Heart left ventricle (tissue), 16 donors: ENCODE data around the gene IGSF11. TPM values are rescaled to one million over a fixed set of nuclear protein-coding genes. Genes with fewer than 3 reads are reported as not detected.

Source experiments
- ATAC-seq, 4 donors: fragments of 200-7000 bp; cut with Tn5 transposase; one replicate each; pipeline ENCODE4 v1.9.1; 2020 to 2022; ENCODE audit warnings: moderate library complexity in 4 of 4, mild to moderate bottlenecking in 3 of 4, moderate number of reproducible peaks in 1 of 4
- DNase-seq, 5 donors: peaks; one replicate each; pipeline ENCODE4 v3.0.0-alpha.2; 2020
- H3K27ac ChIP-seq, 12 donors: fragments of 200-600 bp; sonication (generic) in 4 of 12; one replicate each; pipeline versions ENCODE4 v1.5.0 to v1.8.0; 2016 to 2022; ENCODE audit warnings: mild to moderate bottlenecking in 2 of 12
- H3K27me3 ChIP-seq, 9 donors: fragments of 200-600 bp; sonication (generic) in 2 of 9; one replicate each; pipeline versions ENCODE4 v1.5.1 to v1.8.0; 2016 to 2022; ENCODE audit warnings: mild to moderate bottlenecking in 3 of 9
- H3K36me3 ChIP-seq, 9 donors: fragments of 200-600 bp; sonication (generic) in 2 of 9; one replicate each; pipeline versions ENCODE4 v1.5.0 to v1.8.0; 2018 to 2022; ENCODE audit warnings: mild to moderate bottlenecking in 2 of 9
- H3K4me1 ChIP-seq, 12 donors: fragments of 200-600 bp; sonication (generic) in 4 of 12; one replicate each; pipeline versions ENCODE4 v1.5.0 to v1.8.0; 2016 to 2022; ENCODE audit warnings: mild to moderate bottlenecking in 3 of 12
- H3K4me3 ChIP-seq, 12 donors: fragments of 200-600 bp; sonication (generic) in 4 of 12; one replicate each; pipeline versions ENCODE4 v1.5.0 to v1.8.0; 2017 to 2022; ENCODE audit warnings: mild to moderate bottlenecking in 9 of 12, moderate library complexity in 4 of 12
- H3K9me3 ChIP-seq, 12 donors: fragments of 200-600 bp; sonication (generic) in 4 of 12; one replicate each; pipeline versions ENCODE4 v1.5.0 to v1.8.0; 2016 to 2022; ENCODE audit warnings: mild to moderate bottlenecking in 1 of 12
- POLR2A ChIP-seq, 2 donors: fragments of 450-650 bp; IDR thresholded peaks; one replicate each; pipeline ENCODE4 v1.6.1; 2017; ENCODE audit warnings: antibody characterized with exemption in 2 of 2, mild to moderate bottlenecking in 2 of 2, moderate library complexity in 2 of 2
- WGBS, 4 donors: extraction: QIAGEN DNeasy Blood & Tissue Kit in 2 of 4; methylation state at CpG; one replicate each; pipeline versions ENCODE4 v1.1.5 to v1.1.7; 2013 to 2018; 5-methylcytosine and 5-hydroxymethylcytosine counted together
- intact Hi-C, 10 donors: fragments of 100-400 bp; cut with DNase I; formaldehyde crosslinking; loops; one replicate each; pipeline versions ENCODE4 v1.11.1 to v1.14.2; 2022
- polyA plus RNA-seq, 2 donors: library from polyadenylated mRNA; stranded (reverse); fragments of 200-250 nt; gene quantifications; one replicate each; pipeline ENCODE4 v1.2.3, GENCODE V29; 2013
- total RNA-seq, 9 donors: library from RNA; depleted of rRNA in 2 of 9; stranded (reverse); fragments of >200 nt in 2 of 9; fragmentation: NEBNext Ultra II Directional in 3 of 9; extraction: Animal tissue kit (Norgen Biotek cat#: 25700) in 3 of 9; gene quantifications; one replicate each; pipeline versions ENCODE4 v1.1.0 to v1.2.4, GENCODE V29; 2016 to 2023
- TF ChIP-seq, protein P1 (sequence below), 12 donors: fragments of 200-600 bp; sonication (generic) in 4 of 12; IDR thresholded peaks; one replicate each; pipeline versions ENCODE4 v1.5.0 to v1.8.0; 2018 to 2022; ENCODE audit warnings: antibody characterized with exemption in 12 of 12, mild to moderate bottlenecking in 5 of 12
- donor health status: ischemic (EF 13 %, LVEDD 7.1; RV severe dilation, severe dysfunction).
- donor health status: healthy with polysubstance abuse.
- donor health status: DM: no; HTN: yes; CAD: no.
- donor health status: DM: no; HTN: no; CAD: no.
- donor health status: ischemic (EF 25% LVEDD 6.9; RV normal size, moderate dysfunction).
- donor health status: ischemic (EF 25% LVEDD 5.7; RV mildly dilated, moderate dysfunction).
- donor health status: healthy.
- donor health status: DM: yes; HTN: yes; CAD: no.
- donor health status: ischemic (EF 35%, LVEDD 5.7; RV mildly dilated, moderate dysfunction).
- donor health status: nonischemic (EF 11% LVEDD 7.7; RV severe dilation, severe dysfunction).
- donor health status: DM: yes; HTN: yes; CAD: no.
- donor health status: PGD.
- donor health status: ischemic (EF 29% LVEDD 5.4; RV normal size, mild dysfunction).
- donor health status: nonischemic (EF 23%, LVEDD 6.1; RV moderate dilation, normal function).

IGSF11 gene
- total and polyA plus RNA-seq, 11 donors = 0.32 to 5.0 (median 1.5) TPM

- no peak overlapping the region for H3K4me3 ChIP-seq
- TF ChIP-seq, protein P1, sequence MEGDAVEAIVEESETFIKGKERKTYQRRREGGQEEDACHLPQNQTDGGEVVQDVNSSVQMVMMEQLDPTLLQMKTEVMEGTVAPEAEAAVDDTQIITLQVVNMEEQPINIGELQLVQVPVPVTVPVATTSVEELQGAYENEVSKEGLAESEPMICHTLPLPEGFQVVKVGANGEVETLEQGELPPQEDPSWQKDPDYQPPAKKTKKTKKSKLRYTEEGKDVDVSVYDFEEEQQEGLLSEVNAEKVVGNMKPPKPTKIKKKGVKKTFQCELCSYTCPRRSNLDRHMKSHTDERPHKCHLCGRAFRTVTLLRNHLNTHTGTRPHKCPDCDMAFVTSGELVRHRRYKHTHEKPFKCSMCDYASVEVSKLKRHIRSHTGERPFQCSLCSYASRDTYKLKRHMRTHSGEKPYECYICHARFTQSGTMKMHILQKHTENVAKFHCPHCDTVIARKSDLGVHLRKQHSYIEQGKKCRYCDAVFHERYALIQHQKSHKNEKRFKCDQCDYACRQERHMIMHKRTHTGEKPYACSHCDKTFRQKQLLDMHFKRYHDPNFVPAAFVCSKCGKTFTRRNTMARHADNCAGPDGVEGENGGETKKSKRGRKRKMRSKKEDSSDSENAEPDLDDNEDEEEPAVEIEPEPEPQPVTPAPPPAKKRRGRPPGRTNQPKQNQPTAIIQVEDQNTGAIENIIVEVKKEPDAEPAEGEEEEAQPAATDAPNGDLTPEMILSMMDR (IDR thresholded peaks at IDR 0.05) = no peak
- no peak for TF ChIP-seq POLR2A (IDR thresholded peaks at IDR 0.05)
- no peaks in the 10 kb centered on the region for H3K4me1 ChIP-seq
- H3K36me3 ChIP-seq = no peaks in the 10 kb centered on the region
- WGBS, 4 donors = 24 to 55% (median 48%) methylated on average over 3 of the region's 3 CpGs
- H3K27me3 ChIP-seq = no peaks in the 10 kb centered on the region
- ATAC-seq = no peak
- intact Hi-C loops = no loop called here
- no peak for DNase-seq
- no peaks in the 10 kb centered on the region for H3K9me3 ChIP-seq
- no peak overlapping the region for H3K27ac ChIP-seq
Observed at GRCh38 chr3:119013951-119014350, 20.7 kb downstream of the IGSF11 start.

DNA sequence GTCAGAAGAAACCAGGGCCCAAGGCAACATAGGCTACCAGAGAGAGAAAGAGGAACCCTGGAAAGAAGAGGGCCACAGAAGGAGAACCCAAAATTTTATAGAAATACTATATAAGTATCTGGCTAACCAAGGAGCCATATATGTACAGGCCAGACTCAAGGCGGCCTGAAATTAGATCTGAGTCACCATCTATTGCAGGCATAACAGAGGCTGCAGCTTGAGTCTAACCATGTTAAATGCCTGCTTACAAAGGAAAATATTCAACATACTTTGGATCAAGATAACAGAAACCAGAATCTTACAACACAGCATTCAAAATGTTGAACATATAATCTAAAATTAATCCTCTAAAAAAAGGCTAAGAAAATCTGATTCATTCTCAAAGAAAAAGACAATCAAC is 23.1 kb downstream of the IGSF11 start:
- Histone ChIP-seq H3K36me3 (no peaks in the 10 kb centered on the region), H3K4me3 (no peak overlapping the region), H3K27ac (no peak overlapping the region), H3K27me3 (no peaks in the 10 kb centered on the region), H3K4me1 (no peaks in the 10 kb centered on the region), H3K9me3 (no peaks in the 10 kb centered on the region)
- no peak for TF ChIP-seq POLR2A (IDR thresholded peaks at IDR 0.05)
- TF ChIP-seq, protein P1 (IDR thresholded peaks at IDR 0.05) = no peak
- intact Hi-C loops = no loop called here
- ATAC-seq (no peak), DNase-seq (no peak)
- 81 to 97% (median 93%) methylated on average over 1 of the region's 1 CpG for whole genome bisulfite sequencing, 4 donors

GRCh38 chr3:118997190-118997589 is 37.5 kb downstream of the IGSF11 start:
- ATAC-seq (no peak), DNase-seq (no peak)
- no peaks in the 10 kb centered on the region for H3K36me3 ChIP-seq
- H3K4me1 ChIP-seq = no peaks in the 10 kb centered on the region
- H3K9me3 ChIP-seq = no peaks in the 10 kb centered on the region
- H3K4me3 ChIP-seq = no peak overlapping the region
- intact Hi-C loops = no loop called here
- no peaks in the 10 kb centered on the region for H3K27me3 ChIP-seq
- 51 to 65% (median 59%) methylated on average over 2 of the region's 2 CpGs for WGBS, 4 donors
- no peak overlapping the region for H3K27ac ChIP-seq
- TF ChIP-seq, protein P1 (IDR thresholded peaks at IDR 0.05) = no peak
- no peak for TF ChIP-seq POLR2A (IDR thresholded peaks at IDR 0.05)

DNA sequence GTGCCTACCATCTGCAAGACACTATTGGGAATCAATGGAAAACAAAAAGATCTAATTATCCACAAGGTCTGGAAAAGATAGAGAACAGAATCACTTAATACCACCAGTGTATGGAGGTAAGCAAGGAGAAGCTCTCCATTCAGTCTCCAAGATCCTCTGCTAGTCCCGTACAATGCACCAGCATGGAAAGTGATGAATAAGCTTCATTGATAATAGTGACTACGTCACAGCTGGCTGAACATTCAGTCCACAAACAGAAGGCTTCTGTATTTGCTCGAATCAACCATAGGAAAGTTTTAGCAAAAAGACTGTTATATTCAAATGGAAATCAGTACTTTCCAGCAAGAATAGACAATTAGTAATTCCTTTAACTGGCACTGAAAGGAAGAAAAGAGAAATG is 42.9 kb downstream of the IGSF11 start:
- Histone ChIP-seq H3K36me3 (no peaks in the 10 kb centered on the region), H3K4me3 (no peak overlapping the region), H3K4me1 (peaks cover 0 to 30% (median 9%) of the 10 kb centered on the region in 12 donors), H3K9me3 (no peaks in the 10 kb centered on the region), H3K27ac (peak overlapping the region in 5 of 12 donors; percentile 10 to 56 (median 44)), H3K27me3 (no peaks in the 10 kb centered on the region)
- DNase-seq = peak in 2 of 5 donors; percentile 25 to 33
- 24 to 54% (median 37%) methylated on average over 3 of the region's 3 CpGs for WGBS, 4 donors
- intact Hi-C loops = no loop called here
- ATAC-seq = peak; percentile 72 to 92 (median 84)
- TF ChIP-seq, protein P1 (IDR thresholded peaks at IDR 0.05) = no peak
- TF ChIP-seq POLR2A (IDR thresholded peaks at IDR 0.05) = no peak
